Stimulated activated naive CD8-positive, alpha-beta T cell treated with anti-CD3 and anti-CD28 coated beads, Interleukin-15, Interleukin-2, amounts not matched to agents 100 ng/mL and 50 ng/mL, for 24 hours (primary cell): Measurements from ENCODE around the gene FBXO47.
"Not testable (repeated sequence)": the region's sequence is repeated elsewhere in the genome, so short reads cannot be mapped to it uniquely, and the experiment has no call there.

ENCODE experiments used
- H3K27ac Mint-ChIP-seq: one replicate; pipeline ENCODE4 v1.8.0; 2021; ENCODE audit warnings: mild to moderate bottlenecking, mixed read lengths
- H3K27me3 Mint-ChIP-seq: one replicate; pipeline ENCODE4 v1.8.0; 2021; ENCODE audit warnings: mixed read lengths
- H3K36me3 Mint-ChIP-seq: one replicate; pipeline ENCODE4 v1.8.0; 2021; ENCODE audit warnings: low read depth, mixed read lengths
- H3K4me1 Mint-ChIP-seq: one replicate; pipeline ENCODE4 v1.8.0; 2021; ENCODE audit warnings: low read depth, mixed read lengths
- H3K4me3 Mint-ChIP-seq: one replicate; pipeline ENCODE4 v1.8.0; 2021; ENCODE audit warnings: mild to moderate bottlenecking, mixed read lengths
- H3K9me3 Mint-ChIP-seq: one replicate; pipeline ENCODE4 v1.8.0; 2021; ENCODE audit warnings: mixed read lengths

Gene FBXO47

GRCh38 chr17:38958326-38958725, 8.9 kb downstream of the FBXO47 start:
- Mint-ChIP-seq H3K27ac (no peak overlapping the region), H3K36me3 (no peaks in the 10 kb centered on the region), H3K4me1 (peaks cover 38% of the 10 kb centered on the region), H3K4me3 (no peak overlapping the region), H3K9me3 (no peaks in the 10 kb centered on the region), H3K27me3 (no peaks in the 10 kb centered on the region)

- H3K4me3 Mint-ChIP-seq, H3K4me1 Mint-ChIP-seq, H3K36me3 Mint-ChIP-seq: not testable (repeated sequence)
Observed at GRCh38 chr17:38953800-38954199, 13.4 kb downstream of the FBXO47 start.

GRCh38 chr17:38947189-38947588, 20.0 kb downstream of the FBXO47 start:
- H3K27ac Mint-ChIP-seq = no peak overlapping the region
- no peaks in the 10 kb centered on the region for H3K36me3 Mint-ChIP-seq
- peaks cover 5% of the 10 kb centered on the region for H3K4me1 Mint-ChIP-seq
- no peak overlapping the region for H3K4me3 Mint-ChIP-seq
- H3K27me3 Mint-ChIP-seq = no peaks in the 10 kb centered on the region
- H3K9me3 Mint-ChIP-seq = no peaks in the 10 kb centered on the region

More at GRCh38 chr17:38953800-38954199, 13.4 kb downstream of the FBXO47 start:
- H3K27me3 Mint-ChIP-seq, H3K9me3 Mint-ChIP-seq, H3K27ac Mint-ChIP-seq: not testable (repeated sequence)

DNA sequence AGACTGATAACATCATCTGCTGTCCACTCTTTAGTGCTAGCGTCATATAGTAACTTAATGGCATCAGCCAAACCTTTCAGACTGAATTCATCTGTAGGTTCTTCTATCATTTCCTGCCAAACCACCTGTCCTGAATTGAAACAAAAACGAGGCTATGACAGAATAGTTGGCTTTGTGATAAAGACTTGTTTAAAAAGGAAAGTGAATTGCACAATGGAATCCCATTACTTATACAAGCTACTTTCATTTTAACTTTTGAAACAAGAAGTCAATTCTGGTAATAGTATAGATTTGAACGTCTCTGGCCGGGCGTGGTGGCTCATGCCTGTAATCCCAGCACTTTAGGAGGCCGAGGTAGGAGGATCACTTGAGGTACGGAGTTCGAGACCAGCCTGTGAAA, 23.6 kb downstream of the FBXO47 start:
- H3K27ac Mint-ChIP-seq = no peak overlapping the region
- H3K4me3 Mint-ChIP-seq = no peak overlapping the region
- H3K27me3 Mint-ChIP-seq = no peaks in the 10 kb centered on the region
- H3K36me3 Mint-ChIP-seq = no peaks in the 10 kb centered on the region
- H3K4me1 Mint-ChIP-seq = peaks cover 5% of the 10 kb centered on the region
- no peaks in the 10 kb centered on the region for H3K9me3 Mint-ChIP-seq

DNA sequence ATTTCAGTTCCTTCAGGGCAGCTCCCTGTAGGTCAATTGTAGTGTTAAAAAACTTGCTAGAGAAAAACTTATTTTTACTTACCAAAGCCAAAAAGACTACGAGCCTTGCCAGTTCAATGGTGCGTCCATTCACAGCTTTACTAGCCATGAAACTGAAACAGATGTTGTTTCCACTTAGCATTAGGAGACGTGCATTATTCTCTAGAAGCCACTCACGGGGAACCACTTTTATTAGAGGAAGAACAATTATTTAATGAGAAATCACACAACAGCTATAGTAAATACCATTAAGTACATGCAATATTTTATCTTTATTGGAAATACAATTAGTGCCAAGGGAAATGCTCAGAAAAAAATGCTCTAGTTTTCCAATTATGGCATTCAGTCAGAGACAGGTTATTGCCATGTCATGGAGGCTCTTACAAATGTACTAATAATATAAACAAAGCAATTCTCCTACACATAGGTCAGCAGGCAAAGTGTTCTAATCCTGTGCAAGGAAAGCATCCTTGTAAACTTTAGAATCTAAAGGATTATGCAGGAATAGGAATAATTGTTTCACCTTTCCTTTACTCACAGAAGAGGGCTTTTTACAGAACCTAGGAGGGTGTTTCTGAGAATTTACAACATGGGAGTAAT, 24.4 kb downstream of the FBXO47 start:
- Mint-ChIP-seq H3K4me1 (peaks cover 5% of the 10 kb centered on the region), H3K9me3 (no peaks in the 10 kb centered on the region), H3K27me3 (no peaks in the 10 kb centered on the region), H3K36me3 (no peaks in the 10 kb centered on the region), H3K4me3 (no peak overlapping the region), H3K27ac (no peak overlapping the region)

GRCh38 chr17:38940404-38940803, 26.8 kb downstream of the FBXO47 start:
- H3K36me3 Mint-ChIP-seq = no peaks in the 10 kb centered on the region
- H3K9me3 Mint-ChIP-seq = no peaks in the 10 kb centered on the region
- H3K27me3 Mint-ChIP-seq = no peaks in the 10 kb centered on the region
- H3K27ac Mint-ChIP-seq = no peak overlapping the region
- H3K4me3 Mint-ChIP-seq = no peak overlapping the region
- peaks cover 5% of the 10 kb centered on the region for H3K4me1 Mint-ChIP-seq

- H3K4me1 Mint-ChIP-seq = peaks cover 5% of the 10 kb centered on the region
- no peak overlapping the region for H3K4me3 Mint-ChIP-seq
- no peak overlapping the region for H3K27ac Mint-ChIP-seq
- no peaks in the 10 kb centered on the region for H3K9me3 Mint-ChIP-seq
- H3K36me3 Mint-ChIP-seq = no peaks in the 10 kb centered on the region
- H3K27me3 Mint-ChIP-seq = no peaks in the 10 kb centered on the region
Observed at GRCh38 chr17:38939987-38940386, 27.2 kb downstream of the FBXO47 start.

DNA sequence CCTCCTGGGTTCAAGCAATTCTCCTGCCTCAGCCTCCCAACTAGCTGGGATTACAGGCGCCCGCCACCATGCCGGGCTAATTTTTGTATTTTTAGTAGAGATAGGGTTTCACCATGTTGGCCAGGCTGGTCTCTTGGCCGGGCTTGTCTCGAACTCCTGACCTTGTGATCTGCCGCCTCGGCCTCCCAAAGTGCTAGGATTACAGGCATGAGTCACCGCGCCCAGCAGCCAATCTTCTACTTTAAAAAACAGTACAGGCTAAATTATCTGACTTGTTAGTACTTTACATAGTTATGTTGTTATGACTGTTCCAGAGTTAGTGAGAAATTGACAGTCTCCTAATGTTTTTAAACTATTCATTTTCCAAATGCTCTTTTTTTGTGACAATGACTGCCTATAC, 33.2 kb downstream of the FBXO47 start:
- not testable (repeated sequence) for H3K36me3 Mint-ChIP-seq, H3K9me3 Mint-ChIP-seq, H3K27me3 Mint-ChIP-seq, H3K4me3 Mint-ChIP-seq, H3K27ac Mint-ChIP-seq, H3K4me1 Mint-ChIP-seq

- not testable (repeated sequence) for H3K27me3 Mint-ChIP-seq, H3K4me3 Mint-ChIP-seq, H3K9me3 Mint-ChIP-seq, H3K27ac Mint-ChIP-seq, H3K36me3 Mint-ChIP-seq
- H3K4me1 Mint-ChIP-seq = peaks cover 15% of the 10 kb centered on the region
Observed at GRCh38 chr17:38930782-38931181, 36.4 kb downstream of the FBXO47 start.

DNA sequence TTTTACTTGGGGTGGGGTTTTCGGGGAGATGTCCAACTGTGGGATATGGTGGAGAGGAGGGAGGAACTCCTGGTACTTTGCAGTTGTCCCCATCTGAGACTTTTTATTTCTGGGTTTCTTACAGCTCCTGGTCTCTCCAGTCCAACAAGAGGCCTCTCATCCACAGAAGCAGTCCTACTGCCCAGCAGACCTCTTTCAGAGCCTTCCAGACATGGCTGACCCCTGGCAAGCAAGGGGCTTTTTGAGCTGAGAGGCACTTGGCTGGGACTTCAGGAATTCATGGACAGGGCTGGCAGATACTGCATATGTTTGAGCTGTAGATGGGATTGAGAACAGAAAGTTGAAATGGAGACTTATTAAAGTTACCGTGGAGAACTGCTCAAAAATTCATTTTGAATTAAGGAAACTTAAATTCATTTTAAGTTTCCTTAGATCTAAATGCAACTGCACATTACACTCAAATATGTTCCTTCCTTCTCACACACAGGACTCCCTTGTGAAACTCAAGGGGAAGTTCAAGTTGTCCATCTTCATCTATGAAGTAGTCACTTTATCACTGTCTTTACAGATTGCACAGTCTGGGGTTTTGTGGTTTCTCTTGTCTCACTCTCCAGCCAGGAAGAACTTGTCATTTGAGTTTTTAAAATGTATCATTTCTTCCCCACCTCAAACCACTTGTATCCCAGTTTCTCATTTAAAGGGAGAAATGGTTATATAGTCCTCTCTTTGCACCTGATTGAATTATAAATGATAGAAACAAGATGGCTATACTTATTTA, 40.7 kb downstream of the FBXO47 start:
- Mint-ChIP-seq H3K36me3 (no peaks in the 10 kb centered on the region), H3K27me3 (no peaks in the 10 kb centered on the region), H3K4me1 (peaks cover 37% of the 10 kb centered on the region), H3K9me3 (no peaks in the 10 kb centered on the region), H3K4me3 (peak overlapping the region; percentile 55), H3K27ac (no peak overlapping the region)

DNA sequence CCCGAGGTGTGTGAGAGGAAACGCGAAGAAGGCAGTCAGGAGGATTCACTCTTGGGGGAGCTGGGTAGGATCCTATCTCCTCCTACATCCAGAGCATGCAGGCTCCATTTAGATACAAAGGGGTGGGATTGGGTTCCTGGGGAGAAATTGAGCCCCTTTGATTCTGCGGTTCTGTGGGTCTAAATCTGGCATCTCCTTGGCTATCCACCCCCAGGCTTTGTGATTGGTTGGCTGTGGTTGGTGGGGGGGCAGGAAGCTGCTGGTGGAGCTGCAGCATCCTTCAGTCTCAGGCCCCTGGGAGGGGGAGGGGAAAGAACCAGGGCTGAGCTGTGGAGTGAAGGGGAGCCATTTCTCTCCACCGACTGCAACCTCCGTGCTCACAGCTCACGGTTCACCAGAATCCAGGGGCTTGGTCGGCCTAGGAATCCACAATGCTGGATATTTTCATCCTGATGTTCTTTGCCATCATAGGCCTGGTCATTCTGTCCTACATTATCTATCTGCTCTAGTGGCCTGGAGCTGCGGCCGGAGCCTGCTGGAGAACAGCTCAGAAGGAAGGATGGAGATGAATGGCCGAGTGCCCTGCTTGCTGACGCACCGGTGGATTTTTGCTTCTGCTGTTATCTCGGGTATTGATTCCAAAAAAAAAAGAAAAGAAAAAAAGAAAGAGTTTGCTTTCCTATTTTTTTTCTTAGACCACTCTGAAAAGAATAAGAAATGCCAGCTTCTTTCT, 41.8 kb downstream of the FBXO47 start, which contains the start of gene LASP1NB:
LASP1NB (plus strand) TSS at position 352 of the 733 bp plus-strand sequence.
- no peaks in the 10 kb centered on the region for H3K27me3 Mint-ChIP-seq
- H3K4me1 Mint-ChIP-seq = peaks cover 44% of the 10 kb centered on the region
- H3K36me3 Mint-ChIP-seq = no peaks in the 10 kb centered on the region
- peak within 1 kb of the TSS; percentile 55 for H3K4me3 Mint-ChIP-seq
- peak within 1 kb of the TSS; percentile 53 for H3K27ac Mint-ChIP-seq
- no peaks in the 10 kb centered on the region for H3K9me3 Mint-ChIP-seq

GRCh38 chr17:38922538-38923297, 44.5 kb downstream of the FBXO47 start:
- H3K4me1 Mint-ChIP-seq = peaks cover 50% of the 10 kb centered on the region
- no peak overlapping the region for H3K4me3 Mint-ChIP-seq
- H3K27me3 Mint-ChIP-seq = no peaks in the 10 kb centered on the region
- peaks cover 16% of the 10 kb centered on the region for H3K36me3 Mint-ChIP-seq
- H3K27ac Mint-ChIP-seq = no peak overlapping the region
- H3K9me3 Mint-ChIP-seq = no peaks in the 10 kb centered on the region

DNA sequence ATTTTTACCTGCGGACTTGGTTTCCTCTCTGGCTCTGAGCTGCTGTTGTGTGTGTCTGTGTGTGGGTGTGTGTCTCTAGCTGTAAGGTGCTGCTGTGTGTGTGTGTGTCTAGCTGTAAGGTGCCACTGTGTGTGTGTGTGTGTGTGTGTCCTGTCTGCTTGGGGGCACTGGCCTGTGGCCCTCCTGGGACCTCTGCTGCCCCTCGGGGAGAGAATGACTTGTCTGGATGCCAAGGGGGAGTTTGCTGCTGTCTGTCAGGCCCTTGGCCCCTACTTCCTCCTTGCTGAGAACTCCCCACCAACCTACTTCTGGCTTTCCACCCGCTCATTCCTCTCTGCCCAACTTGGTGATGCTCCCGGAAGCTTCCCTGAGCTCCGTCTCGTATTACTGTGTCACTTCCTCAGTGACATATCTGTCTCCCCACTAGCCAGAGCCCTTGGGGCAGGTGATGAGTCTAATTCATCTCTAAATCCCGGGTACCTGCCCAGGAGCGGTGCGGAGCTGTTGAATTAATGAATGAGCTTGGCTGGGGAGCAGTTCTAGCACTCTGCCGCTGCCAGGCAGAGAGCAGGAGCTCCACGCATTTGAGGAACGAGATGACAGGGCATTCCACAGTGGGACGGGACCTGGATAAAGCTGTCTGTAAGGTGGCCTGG, 45.3 kb downstream of the FBXO47 start:
- Mint-ChIP-seq H3K27ac (peak overlapping the region; percentile 46), H3K36me3 (peaks cover 24% of the 10 kb centered on the region), H3K27me3 (no peaks in the 10 kb centered on the region), H3K4me3 (no peak overlapping the region), H3K4me1 (peaks cover 46% of the 10 kb centered on the region), H3K9me3 (no peaks in the 10 kb centered on the region)
